Inflammatory macrophage treated with lipopolysaccharide for 4 hours (primary cell): Measurements from ENCODE around the gene DYRK1A.
"Not testable (repeated sequence)": the region's sequence is repeated elsewhere in the genome, so short reads cannot be mapped to it uniquely, and the experiment has no call there.

Source experiments
- DNase-seq: peaks from one replicate; pipeline ENCODE4 v3.0.0-alpha.2; 2020

Gene DYRK1A

DNA sequence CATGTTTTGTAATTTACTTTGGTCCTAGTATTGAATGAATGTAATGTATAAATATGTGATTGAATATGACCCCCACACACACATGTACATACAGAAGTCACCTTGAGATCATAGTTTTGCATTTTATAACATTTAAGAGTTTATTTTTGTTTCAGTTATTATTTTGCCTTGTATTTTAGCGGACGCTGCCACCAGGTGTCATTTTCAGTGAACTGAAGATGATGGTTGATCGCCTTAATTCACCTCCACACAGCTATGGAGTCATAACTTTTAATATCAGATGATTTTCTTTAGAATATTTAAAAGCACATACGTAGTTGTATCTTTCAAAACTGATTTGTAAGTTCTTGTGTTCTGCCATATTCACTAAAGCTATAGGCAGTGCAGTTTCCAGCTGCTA lies 130.4 kb downstream of the DYRK1A start:
- DNase-seq = no peak

DNA sequence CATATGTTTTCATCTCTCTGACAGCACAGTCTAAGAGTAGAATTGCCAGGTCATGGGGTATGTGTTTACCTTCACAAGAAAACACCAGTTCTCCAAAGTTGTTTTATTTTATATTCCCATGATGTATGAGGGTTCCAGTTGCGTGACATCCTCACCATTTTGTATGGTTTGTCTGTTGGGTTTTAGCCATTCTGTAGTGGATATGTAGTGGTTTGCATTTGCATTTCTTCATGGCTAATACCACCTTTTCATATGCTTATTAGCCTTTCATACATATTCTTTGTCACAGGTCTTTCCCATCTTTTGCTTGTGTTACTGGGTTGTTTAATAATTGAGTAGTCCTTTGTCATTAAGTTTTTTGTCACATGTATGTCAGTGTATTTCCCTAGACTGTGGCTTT lies 132.1 kb downstream of the DYRK1A start:
- no peak for DNase-seq

DNA sequence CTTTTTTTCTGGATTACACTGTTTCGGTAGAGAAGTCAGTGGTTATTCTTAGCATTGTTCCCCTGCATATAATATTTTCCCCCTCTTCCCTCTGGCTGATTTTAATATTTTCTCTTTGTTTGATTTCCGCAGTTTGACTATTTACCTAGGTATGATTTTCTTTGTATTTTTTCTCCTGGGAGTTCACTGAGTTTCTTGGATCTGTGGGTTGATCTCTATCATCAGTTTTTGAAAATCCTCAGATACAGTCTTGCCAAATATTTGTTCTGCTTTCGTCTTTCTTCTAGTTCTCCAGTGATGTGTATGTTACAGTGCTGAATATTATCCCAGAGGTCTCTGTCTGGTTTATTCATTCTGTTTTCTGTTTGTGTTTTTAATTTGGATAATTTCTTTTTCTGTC lies 136.4 kb downstream of the DYRK1A start:
- no peak for DNase-seq

DNA sequence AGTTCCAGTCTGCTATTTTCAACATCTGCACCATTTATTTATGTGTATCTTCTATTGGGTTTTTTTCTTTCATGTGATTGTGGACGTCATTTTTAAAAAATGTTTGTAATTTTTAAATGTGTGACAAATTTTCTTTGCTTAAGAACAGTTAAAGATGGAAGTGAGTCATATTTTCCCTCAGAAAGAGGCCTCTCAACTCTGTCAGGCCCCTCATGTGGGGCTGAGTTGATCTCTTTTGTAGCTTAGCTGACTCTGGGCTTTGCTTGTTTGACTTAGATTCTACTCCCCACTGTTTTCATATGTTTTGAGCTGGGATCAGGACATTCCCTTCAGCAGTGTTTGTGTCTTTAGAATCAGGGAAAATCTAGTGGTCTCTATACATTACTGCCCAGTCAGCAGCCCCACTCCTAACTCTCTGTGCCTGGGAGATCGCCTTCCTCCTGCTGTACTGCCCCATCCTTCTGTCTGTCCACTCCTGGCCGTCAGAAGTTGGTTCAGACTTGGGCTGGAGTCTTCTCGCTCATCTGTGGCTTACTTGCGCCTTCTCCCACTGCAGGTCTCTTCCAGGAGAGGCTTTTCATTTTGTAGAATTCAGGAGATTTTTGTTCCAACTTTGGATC lies 137.4 kb downstream of the DYRK1A start:
- DNase-seq = no peak

DNA sequence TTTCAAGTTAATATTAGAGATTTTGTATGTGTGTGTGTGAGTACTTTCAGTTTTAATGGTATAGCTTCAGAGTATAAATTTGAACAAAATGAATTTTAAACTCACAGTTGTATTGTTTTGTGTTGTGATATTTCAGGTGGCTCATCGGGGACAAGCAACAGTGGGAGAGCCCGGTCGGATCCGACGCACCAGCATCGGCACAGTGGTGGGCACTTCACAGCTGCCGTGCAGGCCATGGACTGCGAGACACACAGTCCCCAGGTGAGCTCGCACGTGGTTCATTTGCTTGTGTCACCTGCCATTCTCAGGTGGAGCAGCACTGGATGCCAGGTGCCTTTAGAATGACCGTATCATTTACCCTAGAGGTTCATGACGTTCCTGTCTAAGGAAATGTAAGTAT lies 139.4 kb downstream of the DYRK1A start:
- DNase-seq = no peak

DNA sequence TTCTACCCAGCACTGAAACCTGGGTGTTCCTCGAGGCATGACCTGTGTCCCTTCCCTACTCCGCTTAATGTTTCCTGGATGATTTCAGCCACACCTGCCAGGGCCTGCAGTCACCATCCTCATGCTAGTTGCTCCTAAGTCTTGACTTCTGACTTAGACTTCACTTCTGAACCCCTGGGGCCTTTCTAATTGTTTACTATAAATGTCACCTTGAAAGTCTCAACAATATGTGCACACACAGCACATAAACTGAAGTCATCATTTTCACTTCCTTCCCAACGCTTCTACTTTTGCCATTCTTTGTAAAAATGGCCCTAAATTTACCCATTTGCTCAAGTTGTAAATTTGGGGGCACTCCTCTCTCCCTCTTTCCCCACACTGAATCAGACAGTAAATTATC lies 141.1 kb downstream of the DYRK1A start:
- no peak for DNase-seq

DNA sequence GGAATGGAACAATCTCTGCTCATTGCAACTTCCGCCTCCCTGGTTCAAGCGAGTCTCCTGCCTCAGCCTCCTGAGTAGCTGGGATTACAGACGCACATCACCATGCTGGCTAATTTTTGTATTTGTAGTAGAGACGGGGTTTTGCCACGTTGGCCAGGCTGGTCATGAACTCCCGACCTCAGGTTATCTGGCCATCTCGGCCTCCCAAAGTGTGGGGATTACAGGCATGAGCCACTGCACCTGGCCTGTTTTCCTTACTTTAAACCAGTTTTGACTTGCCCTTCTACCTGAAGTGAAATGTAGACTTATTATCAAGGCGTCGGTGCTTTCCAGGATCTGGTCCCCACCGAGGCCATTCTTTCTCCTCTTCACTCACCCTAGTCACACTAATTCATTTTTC lies 141.8 kb downstream of the DYRK1A start:
- no peak for DNase-seq

DNA sequence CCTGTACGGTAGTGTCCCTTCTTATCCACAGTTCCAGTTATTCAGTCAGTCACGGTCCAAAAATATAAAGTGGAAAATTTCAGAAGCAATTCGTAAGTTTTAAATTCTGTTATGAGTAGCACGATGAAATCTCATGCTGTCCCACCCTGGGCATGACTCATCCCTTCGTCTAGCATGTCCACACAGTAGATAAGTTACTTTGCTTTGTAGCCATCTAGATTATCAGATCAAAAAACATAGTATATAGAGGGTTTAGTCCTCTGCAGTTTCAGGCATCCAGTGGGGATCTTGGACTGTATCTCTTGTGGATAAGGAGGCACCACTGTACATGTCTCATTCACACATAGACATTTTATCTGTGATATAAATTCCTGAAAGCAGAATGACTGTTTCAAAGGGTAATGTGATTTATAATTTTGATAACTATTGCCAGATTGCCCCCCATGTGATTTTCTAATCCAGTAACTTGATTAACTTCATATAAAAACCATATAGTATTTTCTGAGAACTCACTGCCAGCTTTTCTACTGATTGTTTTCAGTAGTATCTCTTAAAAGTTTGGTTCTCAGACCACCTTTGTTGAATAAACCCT lies 143.3 kb downstream of the DYRK1A start:
- no peak for DNase-seq

DNA sequence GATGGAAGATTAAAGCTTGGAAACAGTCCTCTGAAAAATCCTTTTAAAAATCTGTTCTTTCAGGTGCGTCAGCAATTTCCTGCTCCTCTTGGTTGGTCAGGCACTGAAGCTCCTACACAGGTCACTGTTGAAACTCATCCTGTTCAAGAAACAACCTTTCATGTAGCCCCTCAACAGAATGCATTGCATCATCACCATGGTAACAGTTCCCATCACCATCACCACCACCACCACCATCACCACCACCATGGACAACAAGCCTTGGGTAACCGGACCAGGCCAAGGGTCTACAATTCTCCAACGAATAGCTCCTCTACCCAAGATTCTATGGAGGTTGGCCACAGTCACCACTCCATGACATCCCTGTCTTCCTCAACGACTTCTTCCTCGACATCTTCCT lies 145.3 kb downstream of the DYRK1A start:
- DNase-seq = no peak

DNA sequence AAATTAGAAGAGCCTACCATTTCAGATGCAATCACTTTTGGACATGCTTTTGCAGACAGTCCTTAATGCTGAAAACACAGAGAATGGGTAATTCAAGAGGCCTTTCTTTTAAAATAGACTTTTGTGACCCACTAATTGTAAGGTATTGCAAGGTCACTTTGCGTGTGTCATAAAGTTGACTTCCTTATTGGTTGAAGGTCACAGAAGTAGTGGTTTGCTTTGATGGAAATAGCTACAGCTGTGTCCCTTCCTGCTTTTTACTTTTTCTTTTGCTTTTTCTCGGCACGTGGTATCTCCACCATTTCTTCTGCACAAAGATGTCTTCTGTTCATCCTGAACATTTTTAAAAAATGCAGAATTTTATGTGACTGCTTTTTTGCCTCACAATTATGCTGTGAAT lies 146.8 kb downstream of the DYRK1A start:
- peak; percentile 15 for DNase-seq

DNA sequence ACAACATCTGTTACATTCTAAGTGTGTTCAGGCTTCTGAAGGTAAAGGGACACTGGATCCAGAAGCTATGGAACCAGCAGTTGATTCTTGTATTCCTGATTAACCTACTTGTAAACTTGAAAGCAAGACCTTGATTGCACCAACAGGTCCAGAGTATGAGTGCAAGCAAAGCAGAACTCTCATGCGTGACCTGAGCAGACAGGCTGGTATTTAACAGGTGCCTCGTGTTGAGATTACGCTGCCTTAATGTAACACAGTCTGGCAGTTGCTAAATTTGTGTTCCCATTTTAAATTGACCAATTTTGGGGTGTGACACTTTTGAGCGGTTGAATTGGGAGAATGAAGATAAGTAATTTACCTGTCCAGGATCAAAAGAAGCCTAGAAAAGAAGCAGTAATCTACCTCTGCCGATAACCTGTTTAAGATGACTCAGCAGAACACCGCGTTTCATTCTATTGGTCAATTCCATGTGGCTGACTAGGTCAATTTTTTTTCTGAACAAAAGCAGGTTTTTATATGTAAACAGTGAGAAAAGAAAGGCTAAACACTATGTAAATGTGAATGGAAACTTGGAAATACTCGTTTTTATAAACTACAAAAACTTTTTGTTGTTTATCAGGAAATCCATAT lies 147.6 kb downstream of the DYRK1A start:
- no peak for DNase-seq

DNA sequence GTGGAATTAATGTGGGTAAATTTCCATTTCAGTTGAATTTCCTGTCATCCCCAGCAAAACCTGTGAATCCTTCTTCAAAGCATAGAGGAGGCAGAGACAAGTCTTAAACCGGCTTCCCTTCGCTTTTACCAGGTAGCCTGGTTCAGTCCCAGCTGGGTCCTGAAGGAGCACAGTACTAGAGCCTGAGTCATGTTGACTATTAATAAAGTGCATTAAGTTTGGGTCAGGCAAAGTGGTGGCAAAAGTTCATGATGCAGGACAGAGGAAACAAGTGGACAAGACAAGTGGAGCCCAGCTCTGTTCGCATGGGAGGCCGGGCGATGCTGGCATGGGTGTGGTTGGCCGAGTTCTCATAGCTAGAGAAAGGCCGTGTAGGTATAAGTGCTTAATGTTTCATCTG lies 150.4 kb downstream of the DYRK1A start:
- no peak for DNase-seq

DNA sequence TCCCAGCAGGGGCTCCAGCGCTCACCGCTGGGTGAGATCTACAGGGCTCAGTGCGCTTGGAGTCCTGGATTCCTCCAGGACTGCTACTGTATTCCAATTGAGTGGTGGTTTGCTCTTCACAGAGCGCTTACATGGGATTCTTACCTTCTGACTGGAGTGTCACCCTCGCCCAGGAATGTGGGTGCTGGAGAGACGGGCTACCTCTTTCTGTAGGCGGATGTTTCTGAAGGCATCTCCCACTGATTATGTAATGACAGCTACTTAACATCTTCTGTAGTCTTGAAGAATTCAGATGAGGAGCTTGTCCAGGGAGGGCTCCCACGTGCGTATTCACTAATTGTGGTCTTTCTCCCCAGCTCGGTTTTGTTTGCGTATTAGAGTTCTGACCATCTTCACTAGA lies 154.2 kb downstream of the DYRK1A start:
- DNase-seq = no peak

DNA sequence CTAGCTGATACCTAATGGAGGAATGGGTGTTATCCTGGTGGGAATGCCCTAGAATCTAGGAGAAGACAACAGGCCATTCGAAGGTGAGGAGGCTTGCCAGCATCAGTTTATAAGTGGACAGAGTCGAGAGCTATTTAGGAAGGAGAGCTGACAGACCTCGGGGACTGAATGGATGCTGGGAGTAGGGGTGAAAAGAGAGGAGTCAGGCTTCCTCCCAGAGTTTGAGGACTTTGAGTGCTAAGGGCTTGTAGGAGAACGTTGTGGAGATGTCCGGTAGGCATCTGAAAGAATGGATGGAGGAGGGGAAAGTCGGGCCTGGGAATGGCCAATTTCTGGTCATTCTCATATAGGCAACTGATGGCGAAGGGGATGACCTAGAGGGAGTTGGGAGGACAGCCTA lies 155.1 kb downstream of the DYRK1A start:
- DNase-seq = no peak

DNA sequence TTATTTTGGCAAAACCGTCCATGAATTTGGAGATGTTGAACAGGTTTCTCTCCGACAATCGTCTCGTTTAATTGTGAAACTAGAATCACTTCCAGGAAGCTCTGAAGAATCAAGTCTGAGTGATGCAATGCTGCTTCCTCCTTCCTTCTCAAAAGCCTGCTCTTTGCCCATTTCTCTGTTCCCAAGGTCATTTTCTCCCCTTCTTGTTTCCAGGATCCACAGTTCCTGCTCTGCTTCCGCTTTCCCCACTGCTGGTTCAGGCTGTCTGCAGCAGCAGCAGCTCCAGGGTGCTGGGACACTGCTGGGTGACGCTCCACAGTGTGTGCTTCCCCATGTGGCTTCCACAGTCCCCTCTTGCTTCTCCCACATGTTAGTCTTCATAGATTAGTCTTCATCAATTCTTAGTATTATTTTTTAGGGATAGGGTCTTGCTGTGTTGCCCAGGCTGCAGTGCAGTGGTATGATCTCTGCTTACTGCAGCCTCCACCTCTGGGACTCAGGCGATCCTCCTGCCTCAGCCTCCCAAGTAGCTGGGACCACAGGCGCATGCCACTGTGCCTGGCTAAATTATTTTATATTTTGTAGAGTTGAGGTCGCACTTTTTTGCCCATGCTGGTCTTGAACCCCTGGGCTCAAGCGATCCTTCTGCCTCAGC lies 156.2 kb downstream of the DYRK1A start:
- DNase-seq = peak; percentile 28

DNA sequence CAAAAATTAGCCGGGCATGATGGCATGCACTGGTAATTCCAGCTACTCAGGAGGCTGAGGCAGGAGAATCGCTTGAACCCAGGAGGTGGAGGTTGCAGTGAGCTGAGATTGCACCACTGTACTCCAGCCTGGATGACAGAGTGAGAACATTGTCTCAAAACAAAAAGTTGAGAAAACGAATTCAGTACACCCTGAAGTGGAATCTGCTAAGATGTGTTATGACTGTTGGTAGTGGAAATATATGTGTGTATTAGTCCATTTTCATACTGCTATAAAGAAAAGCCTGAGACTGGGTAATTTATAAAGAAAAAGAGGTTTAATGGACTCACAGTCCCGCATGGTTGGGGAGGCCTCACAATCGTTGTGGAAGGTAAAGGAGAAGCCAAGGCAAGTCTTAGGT lies 158.4 kb downstream of the DYRK1A start:
- not testable (repeated sequence) for DNase-seq

DNA sequence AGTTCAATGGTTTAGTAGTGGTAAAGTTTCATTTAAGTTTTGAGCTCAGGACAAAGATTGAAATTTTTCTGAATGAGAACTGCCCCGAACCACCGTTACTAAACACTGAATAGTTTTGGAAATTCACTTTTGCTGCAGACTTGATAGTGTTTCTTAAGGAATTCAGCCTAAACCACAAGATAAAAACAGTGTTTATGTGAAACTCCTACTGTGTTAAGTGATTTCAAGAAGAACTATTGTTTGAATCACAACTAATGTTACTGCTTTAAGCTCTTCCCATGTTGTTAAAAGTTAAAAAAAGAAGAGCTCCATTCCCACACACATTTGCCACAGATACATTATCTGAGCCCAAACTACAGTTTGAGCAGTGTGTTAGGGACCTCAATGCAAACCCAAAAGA lies 159.2 kb downstream of the DYRK1A start:
- DNase-seq = no peak

DNA sequence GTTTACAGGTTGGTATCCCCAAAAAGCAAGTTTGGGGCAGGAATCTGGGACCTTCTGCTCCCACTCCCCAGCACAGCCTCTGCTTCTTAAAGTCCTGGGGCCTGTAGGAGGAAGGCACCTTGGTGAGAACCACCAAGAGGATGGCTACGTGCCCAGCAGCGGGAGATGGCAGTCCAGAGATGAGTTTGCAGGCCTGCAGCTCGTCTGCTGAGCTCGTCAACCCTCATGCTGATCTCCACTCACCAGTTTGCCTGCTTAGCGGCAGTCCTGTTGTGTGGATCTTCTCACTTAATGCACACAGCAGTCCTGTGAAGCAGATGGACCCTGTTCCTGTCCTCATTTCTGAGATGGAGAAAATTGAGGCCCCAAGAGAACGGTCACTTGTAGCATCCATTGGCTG lies 160.5 kb downstream of the DYRK1A start:
- no peak for DNase-seq

DNA sequence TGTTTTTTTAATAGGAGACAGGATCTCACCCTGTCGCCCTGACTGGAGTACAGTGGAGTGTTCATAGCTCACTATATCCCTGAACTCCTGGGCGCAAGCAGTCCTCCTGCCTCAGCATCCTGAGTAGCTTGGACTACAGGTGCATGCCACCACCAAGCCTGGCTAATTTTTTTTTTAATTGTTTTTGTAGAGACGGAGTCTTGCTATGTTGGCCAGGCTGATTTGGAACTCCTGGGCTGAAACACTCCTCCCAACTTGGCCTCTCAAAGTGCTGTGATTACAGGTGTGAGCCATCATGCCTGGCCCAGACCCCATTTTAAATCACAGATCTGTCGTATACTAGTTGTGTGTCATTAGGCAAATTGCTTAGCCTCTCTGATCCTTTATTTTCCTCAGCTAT lies 161.1 kb downstream of the DYRK1A start:
- no peak for DNase-seq

DNA sequence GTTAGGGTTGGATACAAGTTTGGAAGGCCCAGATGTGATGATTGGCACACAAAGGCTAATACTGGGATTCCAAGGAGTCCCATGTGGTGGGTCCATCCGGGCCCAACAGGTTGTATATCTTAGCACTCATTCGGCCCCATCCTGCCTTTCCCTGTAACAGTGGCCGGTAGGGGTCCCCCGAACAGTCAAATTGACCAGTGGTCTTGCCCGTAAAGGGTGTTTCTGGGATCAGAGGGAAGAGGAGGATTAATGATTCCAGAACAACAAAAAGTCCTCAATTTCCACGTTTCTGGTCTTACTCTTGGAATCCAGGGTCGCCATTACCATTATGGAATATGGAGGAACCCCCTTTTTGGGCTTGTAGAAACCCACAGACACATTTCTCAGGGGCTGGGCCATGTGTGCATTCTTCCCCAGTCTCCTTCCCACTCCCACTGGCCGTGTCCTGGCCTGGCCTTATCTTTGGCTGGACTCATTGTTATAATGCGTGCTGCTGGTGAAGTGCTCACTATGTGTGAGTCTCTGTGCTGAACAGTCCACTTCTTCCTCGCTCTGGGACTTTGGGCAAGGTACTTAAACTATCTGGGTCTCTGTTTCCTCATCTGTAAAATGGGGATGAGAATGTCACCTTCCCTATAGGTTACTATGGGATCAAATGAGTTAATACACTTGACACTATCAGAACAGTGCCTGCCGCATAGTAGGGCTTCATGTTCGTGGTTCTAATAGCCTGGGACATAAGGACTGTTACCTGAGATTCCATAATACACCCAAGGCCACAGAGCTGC lies 161.8 kb downstream of the DYRK1A start:
- no peak for DNase-seq

DNA sequence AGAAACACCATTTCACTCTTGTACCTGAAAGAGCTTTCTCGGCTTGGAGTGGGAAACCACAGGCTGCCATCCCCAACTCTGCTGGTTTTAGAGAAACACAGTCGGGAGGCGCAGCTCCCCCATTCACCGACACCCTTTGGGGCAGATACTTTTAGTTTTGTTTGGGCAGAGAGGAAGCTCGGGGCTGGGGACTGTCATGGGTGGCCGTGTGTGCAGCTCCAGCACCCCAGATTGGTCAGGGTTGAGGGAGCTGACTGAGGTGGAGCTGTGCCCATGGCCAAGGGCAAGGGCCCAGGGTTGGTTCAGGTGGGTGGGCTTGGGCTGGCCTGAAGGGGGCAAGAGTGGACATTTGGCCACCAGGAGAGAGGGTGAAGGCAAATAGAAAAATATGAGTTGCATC lies 163.1 kb downstream of the DYRK1A start:
- DNase-seq = no peak

DNA sequence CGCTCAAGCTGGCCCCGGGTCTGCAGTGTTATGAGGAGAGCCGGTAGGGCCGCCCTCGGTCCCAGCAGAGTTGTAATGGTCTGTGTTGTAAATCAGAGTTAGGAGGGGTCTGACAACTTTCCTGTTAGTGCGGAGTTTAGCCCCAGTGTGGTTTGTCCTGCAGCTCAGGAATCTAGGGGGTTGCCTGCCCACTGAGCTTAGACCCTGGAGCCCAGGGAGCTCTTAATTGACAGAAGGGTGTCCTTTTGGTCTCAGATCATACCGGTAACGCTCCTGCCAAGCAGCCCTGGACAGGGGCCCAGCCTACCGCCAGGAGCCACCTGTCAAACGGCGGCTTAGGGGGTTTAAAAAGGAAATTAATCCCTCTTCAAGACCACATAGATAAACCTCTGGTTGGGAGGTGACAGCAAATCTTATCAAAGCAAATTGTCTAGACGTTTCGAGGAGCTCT lies 164.4 kb downstream of the DYRK1A start:
- no peak for DNase-seq

DNA sequence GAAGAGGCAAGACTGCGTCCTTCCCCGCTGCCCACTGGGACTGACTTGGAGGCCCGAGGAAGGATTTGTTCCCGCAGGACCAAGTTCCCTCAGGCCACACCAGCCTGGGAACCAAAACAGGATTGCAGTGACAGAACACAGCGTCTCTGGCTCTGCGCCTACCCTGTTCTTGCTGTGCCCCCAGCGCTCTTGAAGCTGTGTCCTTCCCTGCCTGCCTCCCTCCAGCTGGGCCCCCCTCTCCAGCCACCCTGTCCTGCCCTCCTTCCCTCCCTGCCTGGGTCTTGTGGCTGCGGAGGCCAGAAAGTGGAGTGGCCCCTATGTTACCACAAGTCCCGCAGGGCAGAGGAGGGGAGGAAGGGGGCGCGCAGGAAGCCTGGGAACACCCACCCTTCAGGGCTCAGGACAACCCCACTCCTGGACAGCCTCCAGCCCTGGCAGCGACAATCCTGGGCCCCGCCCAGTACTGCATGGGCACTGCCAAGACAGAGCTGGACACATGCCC lies 164.9 kb downstream of the DYRK1A start:
- DNase-seq = no peak
